Neutrophil (primary cell): Measurements from ENCODE around the gene FUOM.
A peak's percentile ranks its signal among the peaks of the same experiment; 100 is the strongest.

Experiments used
- H3K27ac ChIP-seq: fragments of 200-600 bp; sonication (generic); 2 replicates; pipeline ENCODE4 v1.5.1; 2016; ENCODE audit warnings: mild to moderate bottlenecking, moderate library complexity
- H3K27me3 ChIP-seq: fragments of 200-600 bp; sonication (generic); 2 replicates; pipeline ENCODE4 v1.6.0; 2016; ENCODE audit warnings: mild to moderate bottlenecking
- H3K36me3 ChIP-seq: fragments of 200-600 bp; sonication (generic); 2 replicates; pipeline ENCODE4 v1.5.1; 2017
- H3K4me1 ChIP-seq, 2 experiments: fragments of 200-600 bp in 1 of 2; sonication (generic) in 1 of 2; 1 replicate in 1 of 2; 2 replicates in 1 of 2; pipeline versions ENCODE4 v1.5.1 to v1.6.1; 2013 to 2016; ENCODE audit warnings: low read depth in 1 of 2, low read length in 1 of 2, mild to moderate bottlenecking in 1 of 2, moderate library complexity in 1 of 2; ENCODE audit not compliant: control insufficient read depth in 1 of 2, insufficient read depth in 1 of 2
- H3K4me3 ChIP-seq, 2 experiments: fragments of 200-600 bp in 1 of 2; sonication (generic) in 1 of 2; 1 replicate in 1 of 2; 2 replicates in 1 of 2; pipeline ENCODE4 v1.5.1; 2013 to 2016; ENCODE audit warnings: low read depth in 1 of 2, low read length in 1 of 2, mild to moderate bottlenecking in 1 of 2, moderate library complexity in 1 of 2
- H3K9me3 ChIP-seq: fragments of 200-600 bp; sonication (generic); 2 replicates; pipeline ENCODE4 v1.5.1; 2016
- CTCF ChIP-seq: fragments of 200-600 bp; sonication (generic); IDR thresholded peaks from 2 replicates; pipeline ENCODE4 v1.5.1; 2016; ENCODE audit warnings: antibody characterized with exemption

The FUOM gene

DNA sequence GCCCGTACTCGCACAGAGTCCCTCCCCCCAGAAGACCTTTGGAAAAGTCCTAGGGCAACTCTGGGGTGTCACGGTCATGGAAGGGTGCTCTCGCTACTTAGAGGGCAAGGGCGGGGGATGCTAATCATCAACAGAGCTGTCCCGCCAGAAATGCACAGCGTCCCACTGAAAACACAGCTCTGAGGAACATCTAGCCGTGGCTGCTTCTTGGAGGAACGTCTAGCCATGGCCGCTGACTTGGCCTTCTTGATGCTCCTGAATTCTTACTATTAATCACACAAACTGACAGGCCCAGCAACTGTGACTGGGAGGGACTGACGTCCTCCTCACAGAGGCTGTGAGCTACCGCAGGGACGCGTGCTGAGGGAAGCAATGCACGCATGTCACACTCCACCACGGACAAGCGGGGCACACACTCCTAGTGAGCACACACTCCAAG lies 50.9 kb downstream of the FUOM start:
- no peak overlapping the region for H3K4me3 ChIP-seq
- H3K4me1 ChIP-seq: peaks cover 13 to 29% of the 10 kb centered on the region in 2 experiments
- no peaks in the 10 kb centered on the region for H3K9me3 ChIP-seq
- TF ChIP-seq CTCF: no peak
- H3K36me3 ChIP-seq: peaks cover 15% of the 10 kb centered on the region
- no peaks in the 10 kb centered on the region for H3K27me3 ChIP-seq
- peak overlapping the region; percentile 99 for H3K27ac ChIP-seq

GRCh38 chr10:133306097-133306476 lies 51.7 kb downstream of the FUOM start:
- no peaks in the 10 kb centered on the region for H3K9me3 ChIP-seq
- peaks cover 15% of the 10 kb centered on the region for H3K36me3 ChIP-seq
- no peaks in the 10 kb centered on the region for H3K27me3 ChIP-seq
- H3K4me1 ChIP-seq: peaks cover 13 to 29% of the 10 kb centered on the region in 2 experiments
- no peak overlapping the region for H3K4me3 ChIP-seq
- peak overlapping the region; percentile 63 for H3K27ac ChIP-seq
- no peak for TF ChIP-seq CTCF
